AG04450 (cell line): ENCODE data around the gene RLBP1. TPM values are rescaled to one million over a fixed set of nuclear protein-coding genes. Genes with fewer than 3 reads are reported as not detected.

Source experiments
- CTCF ChIA-PET: fragments of 300-600, 350-600 bp; formaldehyde crosslinking; extraction: SDS; loops from one replicate; lab custom pipeline; 2022; ENCODE audit warnings: antibody characterized with exemption, inconsistent platforms; lab: Charles Lee
- POLR2A ChIA-PET: fragments of 350-600 bp; formaldehyde crosslinking; extraction: SDS; loops from one replicate; lab custom pipeline; 2021; ENCODE audit warnings: antibody characterized with exemption, inconsistent platforms; lab: Yijun Ruan, JAX
- DNase-seq: peaks from one replicate; pipeline ENCODE4 v3.0.0-alpha.2; 2011; ENCODE audit warnings: low read depth, low spot score
- H3K27ac ChIP-seq: one replicate; pipeline ENCODE4 v1.5.1; 2012; ENCODE audit warnings: low read depth, low read length, control low read depth
- H3K27me3 ChIP-seq: one replicate; pipeline ENCODE4 v1.6.0; 2012; ENCODE audit warnings: low read length; ENCODE audit not compliant: control insufficient read depth, insufficient read depth
- H3K4me3 ChIP-seq: 2 replicates; pipeline ENCODE4 v1.5.1; 2011; ENCODE audit warnings: mild to moderate bottlenecking, low read depth, low read length, control low read depth
- H3K9me3 ChIP-seq: 2 replicates; pipeline ENCODE4 v1.5.1; 2012; ENCODE audit warnings: low read length; ENCODE audit not compliant: control insufficient read depth, insufficient read depth
- CTCF ChIP-seq: IDR thresholded peaks from 2 replicates; pipeline ENCODE4 v1.5.1; 2011; ENCODE audit warnings: low read depth, low read length, control low read depth, inconsistent platforms
- polyA plus RNA-seq: library from polyadenylated mRNA; depleted of rRNA; stranded (reverse); fragments of >200 nt; gene quantifications from 2 replicates; pipeline ENCODE4 v1.2.3, GENCODE V29; 2011; rRNA removed

RLBP1 gene
- polyA plus RNA-seq, 1 experiment, result not detected

- no peak overlapping the region for H3K27ac ChIP-seq
- DNase-seq, result no peak
- no peaks in the 10 kb centered on the region for H3K9me3 ChIP-seq
- ChIA-PET POLR2A (no interaction called here), CTCF (interaction anchor here (1.4 kb wide), 1 partner anchor 10 kb away, joined by 5 read pairs; no protein-coding TSS in a partner anchor)
- no peak for TF ChIP-seq CTCF
- H3K4me3 ChIP-seq, result no peak overlapping the region
- no peaks in the 10 kb centered on the region for H3K27me3 ChIP-seq
Measured at GRCh38 chr15:89161666-89162065, 59.7 kb downstream of the RLBP1 start.

Other genes starting within 250 kb of the RLBP1 start
- 51.5 and 60.1 TPM in 2 replicates for gene ABHD2, start 133.1 kb downstream of the RLBP1 start, polyA plus RNA-seq
- 9.2 and 13.2 TPM in 2 replicates for gene FANCI, start 22.4 kb upstream of the RLBP1 start, polyA plus RNA-seq
- gene POLG, start 113.2 kb upstream of the RLBP1 start, polyA plus RNA-seq, result 13.7 and 17.5 TPM in 2 replicates